ENCODE measurements around the gene TADA3. TPM values are rescaled to one million over a fixed set of nuclear protein-coding genes. Genes with fewer than 3 reads are reported as not detected.

The TADA3 gene
- total RNA-seq, 1 experiment from 2014 or later = 49.0 TPM

GRCh38 chr3:9749645-9750555 is 42.4 kb downstream of the TADA3 start, which contains the start of gene OGG1 (continued):
- TF ChIP-seq ARID4B (CRISPR knock-in tag; IDR thresholded peaks at IDR 0.05; ENCODE audit: borderline replicate concordance) (no peak; the same call in 1 of the 2 replicates), USF1 (CRISPR knock-in tag; IDR thresholded peaks at IDR 0.05) (no peak), GTF2I (CRISPR knock-in tag; conservative IDR thresholded peaks at IDR 0.05) (no peak), ZNF281 (CRISPR knock-in tag; IDR thresholded peaks at IDR 0.05) (no peak), TEAD4 (CRISPR knock-in tag; IDR thresholded peaks at IDR 0.05) (no peak), USF2 (CRISPR knock-in tag; IDR thresholded peaks at IDR 0.05) (no peak), ZNF263 (CRISPR knock-in tag; IDR thresholded peaks at IDR 0.05; ENCODE audit: low read depth) (no peak), E2F4 (CRISPR knock-in tag; IDR thresholded peaks at IDR 0.05; ENCODE audit: borderline replicate concordance, low read depth) (no peak), ZNF219 (CRISPR knock-in tag; IDR thresholded peaks at IDR 0.05; ENCODE audit: borderline replicate concordance) (no peak), GABPB1 (CRISPR knock-in tag; IDR thresholded peaks at IDR 0.05) (peak; percentile 42; the same call in 1 of the 2 replicates), MLX (CRISPR knock-in tag; IDR thresholded peaks at IDR 0.05) (no peak), MAX (CRISPR knock-in tag; IDR thresholded peaks at IDR 0.05) (peak; percentile 55; the same call in 1 of the 2 replicates), EMX1 (CRISPR knock-in tag; IDR thresholded peaks at IDR 0.05) (no peak)
